Naive thymus-derived CD8-positive, alpha-beta T cell (primary cell): Measurements from ENCODE around the gene NDEL1. TPM values are rescaled to one million over a fixed set of nuclear protein-coding genes. Genes with fewer than 3 reads are reported as not detected.

Experiments used
- ATAC-seq, 2 donors: fragments of 150-1000 bp; cut with Tn5 transposase in 1 of 2; sonication (Bioruptor Pico), chemical (Tn5 transposase) in 1 of 2; 1 replicate in 1 of 2; 2 replicates in 1 of 2; pipeline ENCODE4 v1.10.0; 2021; ENCODE audit warnings: mild to moderate bottlenecking in 2 of 2, moderate library complexity in 2 of 2
- POLR2A ChIA-PET: fragments of 350-600 bp; sonication (Branson Sonifier 250); formaldehyde crosslinking; loops from one replicate; lab custom pipeline; 2021; ENCODE audit warnings: antibody characterized with exemption; lab: Charles Lee
- DNase-seq, 10 donors: peaks; one replicate each; pipeline versions ENCODE4 v3.0.0 to v3.0.0-alpha.2; 2020 to 2022
- H3K27ac Mint-ChIP-seq, 10 donors: one replicate each; pipeline ENCODE4 v1.8.0; 2020 to 2022; ENCODE audit warnings: mild to moderate bottlenecking in 10 of 10, mixed read lengths in 10 of 10, moderate library complexity in 4 of 10, inconsistent platforms in 1 of 10
- H3K27me3 Mint-ChIP-seq, 5 donors: one replicate each; pipeline ENCODE4 v1.8.0; 2021 to 2022; ENCODE audit warnings: mixed read lengths in 5 of 5
- H3K36me3 Mint-ChIP-seq, 3 donors: one replicate each; pipeline ENCODE4 v1.8.0; 2020 to 2022; ENCODE audit warnings: mixed read lengths in 3 of 3, mild to moderate bottlenecking in 2 of 3, inconsistent platforms in 1 of 3
- H3K4me1 Mint-ChIP-seq, 4 donors: one replicate each; pipeline ENCODE4 v1.8.0; 2021 to 2022; ENCODE audit warnings: mixed read lengths in 4 of 4
- H3K4me3 Mint-ChIP-seq, 10 donors: one replicate each; pipeline ENCODE4 v1.8.0; 2020 to 2022; ENCODE audit warnings: mild to moderate bottlenecking in 10 of 10, mixed read lengths in 10 of 10, moderate library complexity in 6 of 10, inconsistent platforms in 1 of 10
- H3K9me3 Mint-ChIP-seq, 9 donors: one replicate each; pipeline ENCODE4 v1.8.0; 2020 to 2022; ENCODE audit warnings: mixed read lengths in 9 of 9, mild to moderate bottlenecking in 3 of 9, inconsistent platforms in 1 of 9, moderate library complexity in 1 of 9
- polyA plus RNA-seq, 3 donors: library from polyadenylated mRNA; unstranded; fragments of 300-500 nt; fragmentation: Illumina TruSeq; gene quantifications; one replicate each; pipeline ENCODE4 v1.2.3, GENCODE V29; 2021
- total RNA-seq, 8 experiments: library from RNA in 2 of 8; stranded (reverse) in 2 of 8; gene quantifications; one replicate each; pipeline ENCODE4 v1.2.3 and lab custom pipeline; 2021 to 2026

NDEL1 gene
- total and polyA plus RNA-seq, 5 experiments from 2014 or later, result 40.3 to 113 (median 56.8) TPM

- DNase-seq (peak in 1 of 10 donors; percentile 61), ATAC-seq (no peak)
- Mint-ChIP-seq H3K9me3 (peaks cover 0 to 31% (median 9%) of the 10 kb centered on the region in 9 donors), H3K4me1 (peaks cover 0 to 11% (median 0%) of the 10 kb centered on the region in 4 donors), H3K4me3 (no peak overlapping the region), H3K27ac (peak overlapping the region in 1 of 10 donors; percentile 51), H3K27me3 (no peaks in the 10 kb centered on the region), H3K36me3 (peaks cover 5 to 32% (median 27%) of the 10 kb centered on the region in 3 donors)
- POLR2A ChIA-PET, result no interaction called here
Observed at GRCh38 chr17:8487130-8487645, 51.5 kb downstream of the NDEL1 start.

GRCh38 chr17:8487743-8488142 is 52.1 kb downstream of the NDEL1 start:
- H3K4me1 Mint-ChIP-seq, result peaks cover 0 to 12% (median 0%) of the 10 kb centered on the region in 4 donors
- no peak overlapping the region for H3K4me3 Mint-ChIP-seq
- peaks cover 0 to 31% (median 14%) of the 10 kb centered on the region in 9 donors for H3K9me3 Mint-ChIP-seq
- POLR2A ChIA-PET, result no interaction called here
- ATAC-seq, result peak in 1 of 2 donors; percentile 20
- H3K27ac Mint-ChIP-seq, result peak overlapping the region in 2 of 10 donors; percentile 21 to 76
- no peaks in the 10 kb centered on the region for H3K27me3 Mint-ChIP-seq
- peaks cover 4 to 26% (median 21%) of the 10 kb centered on the region in 3 donors for H3K36me3 Mint-ChIP-seq
- DNase-seq, result no peak

- Mint-ChIP-seq H3K27ac (peak overlapping the region in 1 of 10 donors; percentile 61), H3K36me3 (peaks cover 0 to 19% (median 16%) of the 10 kb centered on the region in 3 donors), H3K9me3 (peaks cover 0 to 23% (median 10%) of the 10 kb centered on the region in 9 donors), H3K27me3 (no peaks in the 10 kb centered on the region), H3K4me1 (peaks cover 0 to 13% (median 0%) of the 10 kb centered on the region in 4 donors), H3K4me3 (no peak overlapping the region)
- POLR2A ChIA-PET, result no interaction called here
- peak in 1 of 10 donors; percentile 22 for DNase-seq
- ATAC-seq, result no peak
Observed at GRCh38 chr17:8488491-8488890, 52.8 kb downstream of the NDEL1 start.

DNA sequence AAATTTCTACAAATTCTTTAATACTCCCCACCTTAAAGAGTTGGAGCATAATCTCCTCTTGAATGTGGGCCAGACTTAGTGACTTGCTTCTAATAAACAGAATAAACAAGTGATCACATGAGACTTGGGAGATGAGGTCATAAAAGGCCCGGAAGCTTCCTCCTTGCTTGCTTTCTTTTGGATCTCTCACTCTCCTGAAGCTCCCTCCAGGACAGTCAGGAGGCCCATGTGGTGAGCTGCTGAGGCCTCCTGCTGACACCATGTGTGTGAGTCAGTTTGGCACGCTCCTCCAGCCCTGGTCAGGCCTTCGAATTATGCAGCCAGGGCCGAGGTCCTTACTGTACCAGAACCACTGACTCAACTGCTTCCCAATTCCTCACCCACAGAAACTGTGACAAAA is 53.2 kb downstream of the NDEL1 start:
- POLR2A ChIA-PET, result no interaction called here
- ATAC-seq, result no peak
- H3K27ac Mint-ChIP-seq, result peak overlapping the region in 3 of 10 donors; percentile 31 to 65 (median 43)
- no peak overlapping the region for H3K4me3 Mint-ChIP-seq
- peak in 1 of 10 donors; percentile 31 for DNase-seq
- peaks cover 0 to 20% (median 9%) of the 10 kb centered on the region in 9 donors for H3K9me3 Mint-ChIP-seq
- H3K4me1 Mint-ChIP-seq, result peaks cover 0 to 13% (median 0%) of the 10 kb centered on the region in 4 donors
- H3K36me3 Mint-ChIP-seq, result peaks cover 0 to 15% (median 14%) of the 10 kb centered on the region in 3 donors
- no peaks in the 10 kb centered on the region for H3K27me3 Mint-ChIP-seq

GRCh38 chr17:8489841-8490240 is 54.2 kb downstream of the NDEL1 start:
- ATAC-seq (no peak), DNase-seq (no peak)
- POLR2A ChIA-PET, result no interaction called here
- no peak overlapping the region for H3K4me3 Mint-ChIP-seq
- peaks cover 0 to 14% (median 0%) of the 10 kb centered on the region in 4 donors for H3K4me1 Mint-ChIP-seq
- H3K27ac Mint-ChIP-seq, result peak overlapping the region in 1 of 10 donors; percentile 12
- H3K9me3 Mint-ChIP-seq, result peaks cover 0 to 16% (median 6%) of the 10 kb centered on the region in 9 donors
- H3K27me3 Mint-ChIP-seq, result no peaks in the 10 kb centered on the region
- peaks cover 0 to 12% (median 8%) of the 10 kb centered on the region in 3 donors for H3K36me3 Mint-ChIP-seq

DNA sequence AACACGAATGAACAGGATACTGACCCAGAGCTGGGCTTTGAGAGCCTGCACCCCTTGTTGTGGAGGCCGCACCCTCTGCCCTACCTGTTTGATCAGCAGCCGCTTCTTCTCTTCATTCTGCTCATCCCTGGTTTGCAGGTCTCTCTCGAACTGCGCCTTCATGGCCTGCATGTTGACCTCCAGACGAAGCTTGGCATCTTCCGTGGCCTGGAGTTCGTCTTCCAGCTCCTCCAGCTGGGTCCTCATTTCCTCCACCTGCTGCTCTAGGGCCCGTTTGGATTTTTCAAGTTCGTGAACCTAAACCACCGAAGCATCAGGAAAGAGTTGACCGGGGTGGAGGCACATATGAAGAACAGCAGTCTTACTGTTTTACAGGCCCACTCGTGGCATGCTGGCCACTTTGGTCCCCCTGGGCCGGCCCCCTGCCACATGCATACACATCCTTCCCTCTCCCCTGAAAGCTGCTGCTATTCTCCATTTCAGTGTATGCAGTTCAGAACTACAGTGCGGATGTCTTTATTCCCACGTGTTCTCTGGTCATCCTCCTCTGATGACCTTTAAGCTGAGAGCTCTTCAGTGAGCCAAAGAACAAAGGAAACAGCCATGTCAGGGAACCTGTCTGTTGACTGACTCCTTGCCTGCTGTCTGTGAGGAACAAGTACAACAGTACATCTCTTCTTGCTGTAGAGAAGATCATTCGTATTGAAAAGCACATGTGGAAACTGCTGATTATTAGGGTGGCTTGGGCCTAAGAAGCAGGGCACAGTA is 54.8 kb downstream of the NDEL1 start:
- H3K36me3 Mint-ChIP-seq, result peaks cover 0 to 11% (median 5%) of the 10 kb centered on the region in 3 donors
- H3K27me3 Mint-ChIP-seq, result no peaks in the 10 kb centered on the region
- ATAC-seq (no peak), DNase-seq (peak in 1 of 10 donors; percentile 49)
- no peak overlapping the region for H3K4me3 Mint-ChIP-seq
- POLR2A ChIA-PET, result no interaction called here
- H3K4me1 Mint-ChIP-seq, result peaks cover 0 to 14% (median 0%) of the 10 kb centered on the region in 4 donors
- H3K9me3 Mint-ChIP-seq, result peaks cover 0 to 14% (median 4%) of the 10 kb centered on the region in 9 donors
- H3K27ac Mint-ChIP-seq, result peak overlapping the region in 1 of 10 donors; percentile 12

GRCh38 chr17:8492121-8492520 is 56.4 kb downstream of the NDEL1 start:
- Mint-ChIP-seq H3K9me3 (peaks cover 0 to 14% (median 0%) of the 10 kb centered on the region in 9 donors), H3K4me3 (no peak overlapping the region), H3K36me3 (peaks cover 0 to 9% (median 3%) of the 10 kb centered on the region in 3 donors), H3K27ac (no peak overlapping the region), H3K27me3 (no peaks in the 10 kb centered on the region), H3K4me1 (peaks cover 0 to 10% (median 0%) of the 10 kb centered on the region in 4 donors)
- POLR2A ChIA-PET, result no interaction called here
- DNase-seq (peak in 1 of 10 donors; percentile 34), ATAC-seq (no peak)

DNA sequence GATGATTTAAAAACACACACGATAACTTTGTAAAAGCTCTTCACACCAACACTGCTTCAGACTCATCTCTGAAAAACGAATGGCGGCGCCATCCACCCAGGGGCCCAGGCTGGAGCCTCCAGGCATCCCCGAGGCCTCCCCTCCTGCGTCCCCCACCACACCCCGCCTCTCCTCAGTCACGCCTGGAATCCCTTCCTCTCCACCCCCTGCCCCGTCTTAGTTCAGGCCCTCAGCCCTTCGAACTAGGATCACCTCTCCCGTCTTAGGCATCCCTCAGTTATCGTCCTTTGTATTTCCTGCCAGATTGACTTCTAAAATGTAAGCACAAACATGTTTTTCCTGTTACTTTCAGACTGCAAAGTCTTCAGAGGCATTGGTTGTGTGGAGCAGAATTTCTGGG is 58.3 kb downstream of the NDEL1 start:
- no peak for ATAC-seq
- Mint-ChIP-seq H3K27ac (peak overlapping the region in 1 of 10 donors; percentile 32), H3K27me3 (no peaks in the 10 kb centered on the region), H3K4me1 (peaks cover 0 to 5% (median 0%) of the 10 kb centered on the region in 4 donors), H3K4me3 (no peak overlapping the region), H3K36me3 (peaks cover 0 to 6% (median 3%) of the 10 kb centered on the region in 3 donors), H3K9me3 (peaks cover 0 to 14% (median 0%) of the 10 kb centered on the region in 9 donors)
- peak in 1 of 10 donors; percentile 54 for DNase-seq
- POLR2A ChIA-PET, result no interaction called here

DNA sequence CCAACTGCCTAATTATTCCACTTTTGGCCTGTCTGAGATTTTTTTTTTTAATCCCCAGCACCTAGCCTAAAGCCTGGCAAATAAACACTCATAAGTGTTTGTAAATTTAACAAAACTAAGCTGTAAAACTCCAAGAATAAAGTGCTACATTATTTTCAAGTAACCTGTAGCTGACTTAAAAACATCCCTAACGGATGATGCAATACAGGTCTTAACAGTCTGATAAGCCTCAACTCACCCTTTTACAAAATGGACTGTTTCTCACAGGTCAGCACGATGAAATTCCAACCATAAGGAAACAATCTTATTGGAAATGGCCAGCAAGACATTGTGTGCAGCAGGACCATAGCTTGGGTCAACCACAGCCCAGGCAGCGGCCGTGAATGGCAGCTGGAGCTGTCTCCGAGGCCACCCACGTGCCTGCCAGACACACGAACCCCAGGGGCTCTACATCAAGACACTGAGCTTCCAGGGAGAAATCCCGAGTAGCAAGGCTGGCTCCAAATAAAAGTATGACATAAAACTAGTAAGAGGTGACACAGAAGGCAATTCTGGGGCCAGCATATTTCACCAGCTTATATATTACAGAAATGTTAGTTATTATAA is 58.9 kb downstream of the NDEL1 start:
- peaks cover 0 to 14% (median 0%) of the 10 kb centered on the region in 9 donors for H3K9me3 Mint-ChIP-seq
- DNase-seq (no peak), ATAC-seq (no peak)
- no peaks in the 10 kb centered on the region for H3K27me3 Mint-ChIP-seq
- H3K4me1 Mint-ChIP-seq, result peaks cover 0 to 5% (median 0%) of the 10 kb centered on the region in 4 donors
- H3K36me3 Mint-ChIP-seq, result peaks cover 0 to 6% (median 3%) of the 10 kb centered on the region in 3 donors
- no peak overlapping the region for H3K4me3 Mint-ChIP-seq
- peak overlapping the region in 1 of 10 donors; percentile 32 for H3K27ac Mint-ChIP-seq
- POLR2A ChIA-PET, result no interaction called here

- Mint-ChIP-seq H3K4me1 (peaks cover 0 to 3% (median 0%) of the 10 kb centered on the region in 4 donors), H3K36me3 (peaks cover 0 to 2% (median 0%) of the 10 kb centered on the region in 3 donors), H3K27ac (no peak overlapping the region), H3K4me3 (no peak overlapping the region), H3K9me3 (peaks cover 0 to 12% (median 0%) of the 10 kb centered on the region in 9 donors), H3K27me3 (no peaks in the 10 kb centered on the region)
- no peak for ATAC-seq
- POLR2A ChIA-PET, result no interaction called here
- DNase-seq, result no peak
Observed at GRCh38 chr17:8496081-8496480, 60.4 kb downstream of the NDEL1 start.

DNA sequence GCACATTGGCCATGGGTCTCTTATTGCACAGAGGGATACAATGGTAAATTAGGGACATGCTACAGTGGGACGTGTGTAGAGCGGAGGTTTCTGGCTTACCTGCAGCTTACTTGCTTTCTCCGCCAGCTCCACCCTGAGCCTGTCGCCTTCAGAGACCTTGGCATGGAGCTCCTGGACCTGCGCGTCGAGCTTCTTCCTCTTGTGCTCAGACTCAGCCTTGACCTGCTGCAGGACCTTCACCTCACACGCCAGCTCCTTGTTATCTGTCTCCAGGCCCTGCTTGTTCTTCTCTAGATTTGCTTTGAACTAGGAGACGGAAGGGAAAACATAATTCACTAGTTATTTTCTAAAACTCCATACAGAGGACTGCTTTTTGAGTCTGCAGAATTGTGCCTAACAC is 63.5 kb downstream of the NDEL1 start:
- peaks cover 0 to 3% (median 0%) of the 10 kb centered on the region in 5 donors for H3K27me3 Mint-ChIP-seq
- ATAC-seq (no peak), DNase-seq (no peak)
- peaks cover 0 to 2% (median 0%) of the 10 kb centered on the region in 3 donors for H3K36me3 Mint-ChIP-seq
- no peak overlapping the region for H3K4me3 Mint-ChIP-seq
- POLR2A ChIA-PET, result no interaction called here
- no peaks in the 10 kb centered on the region for H3K9me3 Mint-ChIP-seq
- H3K4me1 Mint-ChIP-seq, result peaks cover 0 to 5% (median under 1%) of the 10 kb centered on the region in 4 donors
- H3K27ac Mint-ChIP-seq, result no peak overlapping the region

GRCh38 chr17:8499614-8500013 is 63.9 kb downstream of the NDEL1 start:
- Mint-ChIP-seq H3K4me1 (peaks cover 0 to 4% (median under 1%) of the 10 kb centered on the region in 4 donors), H3K36me3 (peaks cover 0 to 2% (median 0%) of the 10 kb centered on the region in 3 donors), H3K4me3 (no peak overlapping the region), H3K27ac (no peak overlapping the region), H3K27me3 (peaks cover 0 to 3% (median 0%) of the 10 kb centered on the region in 5 donors), H3K9me3 (no peaks in the 10 kb centered on the region)
- no peak for DNase-seq
- ATAC-seq, result no peak
- POLR2A ChIA-PET, result no interaction called here
